K562 (cell line): ENCODE data around the gene ATG4D. TPM values are rescaled to one million over a fixed set of nuclear protein-coding genes. Genes with fewer than 3 reads are reported as not detected.

Experiments used
- ARNT ChIP-seq, 2 experiments: fragments of 450-650 bp; IDR thresholded peaks; 2 replicates each; pipeline ENCODE4 v1.6.1; 2016; ENCODE audit warnings: mild to moderate bottlenecking in 1 of 2
- DIDO1 ChIP-seq: fragments of 450-650 bp; IDR thresholded peaks from 2 replicates; pipeline ENCODE4 v1.6.1; 2016; ENCODE audit warnings: low read depth, missing biosample characterization, missing genetic modification characterization
- DNMT1 ChIP-seq: fragments of 450-650 bp; IDR thresholded peaks from 2 replicates; pipeline ENCODE4 v1.6.1; 2016; ENCODE audit warnings: antibody characterized with exemption, mild to moderate bottlenecking
- FOSL1 ChIP-seq: fragments of 200-800 bp; sonication (Bioruptor generic); conservative IDR thresholded peaks from 2 replicates; pipeline ENCODE4 v1.6.1; 2016; ENCODE audit warnings: missing genetic modification characterization, missing compliant biosample characterization
- FOXK1 ChIP-seq: sonication (generic); formaldehyde crosslinking; IDR thresholded peaks from 2 replicates; pipeline ENCODE4 v1.8.0; 2022; ENCODE audit warnings: missing genetic modification reagents, mild to moderate bottlenecking, borderline replicate concordance
- HDGF ChIP-seq: fragments of 450-650 bp; IDR thresholded peaks from 2 replicates; pipeline ENCODE4 v1.6.1; 2016
- LEF1 ChIP-seq: fragments of 450-650 bp; IDR thresholded peaks from 2 replicates; pipeline ENCODE4 v1.6.1; 2016; ENCODE audit warnings: mild to moderate bottlenecking
- ZNF282 ChIP-seq: sonication (generic); formaldehyde crosslinking; IDR thresholded peaks from 2 replicates; pipeline ENCODE4 v1.8.1; 2023; ENCODE audit warnings: missing genetic modification reagents
- ZNF316 ChIP-seq: fragments of 450-650 bp; IDR thresholded peaks from 2 replicates; pipeline ENCODE4 v1.6.1; 2016
- ZNF699 ChIP-seq: fragments of 250-450 bp; sonication (Bioruptor Pico); IDR thresholded peaks from 2 replicates; pipeline ENCODE4 v1.8.0; 2021; ENCODE audit warnings: mild to moderate bottlenecking, moderate library complexity; ENCODE audit not compliant: insufficient replicate concordance
- polyA plus RNA-seq, 8 experiments: library from polyadenylated mRNA; depleted of rRNA in 4 of 8; stranded (reverse) in 5 of 8; unstranded in 3 of 8; fragments of >200 nt; fragmentation: Nextera tagmentation in 2 of 8; fragmentation: Illumina TruSeq in 1 of 8; extraction: Ambion mirVana in 2 of 8; extraction: Trizol in 1 of 8; gene quantifications; 2 replicates each; pipeline versions ENCODE4 v1.2.1 to v1.2.3, GENCODE V29; 2011 to 2014; ENCODE audit warnings: inconsistent platforms in 1 of 8, missing spikeins in 1 of 8
- total RNA-seq, 7 experiments: library from RNA; depleted of rRNA in 6 of 7; stranded (reverse); fragments of >200 nt in 6 of 7; fragmentation: Illumina TruSeq in 2 of 7; extraction: Trizol in 2 of 7; gene quantifications; 2 replicates each; pipeline versions ENCODE4 v1.2.1 to v1.2.3, GENCODE V29; 2011 to 2021; ENCODE audit warnings: low replicate concordance in 1 of 7
- TF ChIP-seq, protein P1 (sequence below): fragments of 250-450 bp; sonication (Bioruptor Pico); IDR thresholded peaks from 2 replicates; pipeline ENCODE4 v1.5.0; 2021; ENCODE audit warnings: mild to moderate bottlenecking, moderate library complexity
- TF ChIP-seq, protein P2 (sequence below): fragments of 250-450 bp; sonication (Bioruptor Pico); IDR thresholded peaks from 2 replicates; pipeline ENCODE4 v1.5.0; 2020; ENCODE audit warnings: mild to moderate bottlenecking, borderline replicate concordance
- TF ChIP-seq, protein P3 (sequence below): sonication (generic); formaldehyde crosslinking; IDR thresholded peaks from 2 replicates; pipeline ENCODE4 v1.8.0; 2023; ENCODE audit warnings: mild to moderate bottlenecking, missing genetic modification reagents
- TF ChIP-seq, protein P4 (sequence below): fragments of 250-450 bp; sonication (Bioruptor Pico); IDR thresholded peaks from 2 replicates; pipeline ENCODE4 v1.4.0; 2020; ENCODE audit warnings: mild to moderate bottlenecking

The ATG4D gene
- total and polyA plus RNA-seq, 9 of the 15 experiments (the other 6 are each of a cell fraction or from before 2014, with no cell fraction given) = 0.51 to 66.1 (median 22.9) TPM

DNA sequence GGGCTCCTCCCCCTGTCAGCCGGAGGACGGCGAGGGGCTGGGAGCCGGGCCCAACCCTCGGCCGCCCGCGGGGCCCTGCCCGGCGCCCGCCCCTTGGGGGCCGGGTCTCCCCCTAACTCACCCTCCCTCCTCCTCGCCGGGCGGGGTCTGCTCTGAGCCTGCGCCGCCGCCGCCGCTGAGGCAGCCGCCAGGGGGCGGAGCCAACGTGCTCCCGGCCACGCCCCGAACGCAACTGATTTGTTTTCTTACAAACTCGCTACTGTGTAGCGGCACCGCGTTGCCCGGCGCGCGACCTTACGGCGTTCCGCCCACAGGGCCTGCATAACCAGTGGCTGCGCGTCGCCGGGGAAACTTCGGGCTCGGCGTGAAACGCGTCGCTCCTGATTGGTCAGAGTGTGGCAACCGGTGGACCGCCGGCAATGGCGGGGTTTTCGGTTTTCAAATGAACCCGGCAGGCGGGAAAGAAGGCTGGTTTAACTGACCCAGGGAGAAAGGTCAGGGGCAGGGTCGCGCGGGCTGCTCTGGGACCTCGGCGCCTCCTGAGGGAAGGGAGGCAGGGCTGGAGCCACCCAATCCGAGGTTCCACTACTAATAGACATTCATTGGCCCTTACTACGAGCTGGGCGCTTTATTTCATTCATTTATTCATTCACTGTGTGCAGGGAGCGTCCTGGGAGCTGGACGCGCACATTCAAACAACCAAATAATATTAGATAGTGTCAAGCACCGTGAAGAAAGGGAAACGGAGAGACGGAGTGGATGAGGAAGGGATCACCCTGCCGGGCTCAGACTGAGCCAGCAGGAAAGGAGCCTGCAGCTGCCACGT is 25.3 kb downstream of the ATG4D start, which contains the start of gene CDKN2D (continued):
- TF ChIP-seq, protein P1, sequence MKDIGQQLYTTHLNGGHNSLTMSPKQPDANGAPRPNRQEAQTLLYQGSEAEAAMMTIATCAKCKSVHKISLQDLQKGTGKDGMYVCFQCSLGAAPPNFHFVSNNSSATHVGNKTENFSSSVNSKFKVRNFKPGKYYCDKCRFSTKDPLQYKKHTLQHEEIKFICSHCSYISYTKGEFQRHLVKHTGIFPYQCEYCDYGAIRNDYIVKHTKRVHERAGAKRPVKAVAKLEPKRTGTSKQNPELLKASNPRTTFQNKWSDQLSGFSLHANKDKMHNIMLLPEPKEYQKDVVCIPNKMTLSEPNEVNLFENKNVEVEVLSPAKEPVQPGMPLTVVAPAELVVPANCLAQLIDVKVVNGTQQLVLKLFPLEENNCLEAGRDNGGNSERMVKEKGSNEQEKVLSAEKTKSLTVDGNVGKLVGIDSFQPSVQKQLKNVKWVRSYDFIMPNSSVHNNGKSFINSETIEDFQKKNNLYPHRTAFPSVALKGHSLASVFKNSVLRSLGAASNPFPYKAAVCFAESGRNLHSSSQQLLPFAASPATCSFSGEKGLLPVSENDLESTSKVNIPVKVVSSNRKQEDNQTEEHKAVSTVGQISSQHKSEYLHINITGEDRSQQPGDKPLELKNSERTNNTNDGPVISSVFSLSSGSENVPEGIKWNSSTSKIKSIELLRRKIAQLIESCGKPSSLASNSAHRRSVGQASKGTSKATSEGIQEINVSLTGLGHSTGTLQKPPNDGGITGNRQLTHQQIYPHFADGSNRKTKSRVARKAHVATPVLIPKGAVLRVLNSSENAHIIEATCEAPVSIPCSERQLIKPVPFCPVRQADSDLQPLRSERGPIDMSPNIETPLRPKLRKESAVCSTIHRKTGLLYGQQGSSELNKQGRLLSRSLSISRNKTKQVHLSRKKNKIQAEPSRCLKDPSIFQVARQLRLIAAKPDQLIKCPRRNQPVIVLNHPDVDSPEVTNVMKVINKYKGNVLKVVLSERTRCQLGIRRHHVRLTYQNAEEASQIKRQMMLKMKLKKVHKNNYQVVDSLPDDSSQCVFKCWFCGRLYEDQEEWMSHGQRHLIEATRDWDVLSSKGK (CRISPR knock-in tag) = no peak
- TF ChIP-seq ARNT (IDR thresholded peaks at IDR 0.05) (no peak), DNMT1 (no peak), ZNF316 (no peak), FOXK1 (no peak), LEF1 (0 out of 2 replicates have a peak, but pooled peaks have one; percentile 48), ZNF699 (CRISPR knock-in tag) (no peak), HDGF (no peak), ZNF282 (CRISPR knock-in tag) (0 out of 2 replicates have a peak, but pooled peaks have one; percentile 25), FOSL1 (tag) (no peak), DIDO1 (no peak)
- TF ChIP-seq, protein P2, sequence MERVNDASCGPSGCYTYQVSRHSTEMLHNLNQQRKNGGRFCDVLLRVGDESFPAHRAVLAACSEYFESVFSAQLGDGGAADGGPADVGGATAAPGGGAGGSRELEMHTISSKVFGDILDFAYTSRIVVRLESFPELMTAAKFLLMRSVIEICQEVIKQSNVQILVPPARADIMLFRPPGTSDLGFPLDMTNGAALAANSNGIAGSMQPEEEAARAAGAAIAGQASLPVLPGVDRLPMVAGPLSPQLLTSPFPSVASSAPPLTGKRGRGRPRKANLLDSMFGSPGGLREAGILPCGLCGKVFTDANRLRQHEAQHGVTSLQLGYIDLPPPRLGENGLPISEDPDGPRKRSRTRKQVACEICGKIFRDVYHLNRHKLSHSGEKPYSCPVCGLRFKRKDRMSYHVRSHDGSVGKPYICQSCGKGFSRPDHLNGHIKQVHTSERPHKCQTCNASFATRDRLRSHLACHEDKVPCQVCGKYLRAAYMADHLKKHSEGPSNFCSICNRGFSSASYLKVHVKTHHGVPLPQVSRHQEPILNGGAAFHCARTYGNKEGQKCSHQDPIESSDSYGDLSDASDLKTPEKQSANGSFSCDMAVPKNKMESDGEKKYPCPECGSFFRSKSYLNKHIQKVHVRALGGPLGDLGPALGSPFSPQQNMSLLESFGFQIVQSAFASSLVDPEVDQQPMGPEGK (CRISPR knock-in tag) = no peak
- TF ChIP-seq, protein P3, sequence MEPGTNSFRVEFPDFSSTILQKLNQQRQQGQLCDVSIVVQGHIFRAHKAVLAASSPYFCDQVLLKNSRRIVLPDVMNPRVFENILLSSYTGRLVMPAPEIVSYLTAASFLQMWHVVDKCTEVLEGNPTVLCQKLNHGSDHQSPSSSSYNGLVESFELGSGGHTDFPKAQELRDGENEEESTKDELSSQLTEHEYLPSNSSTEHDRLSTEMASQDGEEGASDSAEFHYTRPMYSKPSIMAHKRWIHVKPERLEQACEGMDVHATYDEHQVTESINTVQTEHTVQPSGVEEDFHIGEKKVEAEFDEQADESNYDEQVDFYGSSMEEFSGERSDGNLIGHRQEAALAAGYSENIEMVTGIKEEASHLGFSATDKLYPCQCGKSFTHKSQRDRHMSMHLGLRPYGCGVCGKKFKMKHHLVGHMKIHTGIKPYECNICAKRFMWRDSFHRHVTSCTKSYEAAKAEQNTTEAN (CRISPR knock-in tag) = no peak
- TF ChIP-seq, protein P4, sequence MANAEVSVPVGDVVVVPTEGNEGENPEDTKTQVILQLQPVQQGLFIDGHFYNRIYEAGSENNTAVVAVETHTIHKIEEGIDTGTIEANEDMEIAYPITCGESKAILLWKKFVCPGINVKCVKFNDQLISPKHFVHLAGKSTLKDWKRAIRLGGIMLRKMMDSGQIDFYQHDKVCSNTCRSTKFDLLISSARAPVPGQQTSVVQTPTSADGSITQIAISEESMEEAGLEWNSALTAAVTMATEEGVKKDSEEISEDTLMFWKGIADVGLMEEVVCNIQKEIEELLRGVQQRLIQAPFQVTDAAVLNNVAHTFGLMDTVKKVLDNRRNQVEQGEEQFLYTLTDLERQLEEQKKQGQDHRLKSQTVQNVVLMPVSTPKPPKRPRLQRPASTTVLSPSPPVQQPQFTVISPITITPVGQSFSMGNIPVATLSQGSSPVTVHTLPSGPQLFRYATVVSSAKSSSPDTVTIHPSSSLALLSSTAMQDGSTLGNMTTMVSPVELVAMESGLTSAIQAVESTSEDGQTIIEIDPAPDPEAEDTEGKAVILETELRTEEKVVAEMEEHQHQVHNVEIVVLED (CRISPR knock-in tag) = peak; percentile 98
